ENCODE results near the gene PCDHB15.
"Not testable (repeated sequence)": the region's sequence is repeated elsewhere in the genome, so short reads cannot be mapped to it uniquely, and the experiment has no call there.

PCDHB15 gene

GRCh38 chr5:141245250-141245717 lies at the start of gene PCDHB15:
Gene PCDHB15, plus strand, starts transcription at chr5:141245395. Its CDS starts 184 bp downstream, at chr5:141245579.
- Histone ChIP-seq H3K9me3 (ENCODE audit: control insufficient read depth, low read length) (peaks cover 9% of the 10 kb centered on the region), H3K36me3 (ENCODE audit: control insufficient read depth, insufficient read depth, low read length) (no peaks in the 10 kb centered on the region)

GRCh38 chr5:141196363-141196762 lies 48.8 kb upstream of the PCDHB15 start:
- no peaks in the 10 kb centered on the region for H3K9me3 ChIP-seq (ENCODE audit: control insufficient read depth, low read length)
- H3K27me3 ChIP-seq (ENCODE audit: control insufficient read depth, insufficient read depth, low read length), result no peaks in the 10 kb centered on the region
- no peak overlapping the region for H3K4me3 ChIP-seq (ENCODE audit: low read length)
- no peak overlapping the region for H3K9ac ChIP-seq (ENCODE audit: low read length)
- H3K4me1 ChIP-seq (ENCODE audit: control insufficient read depth, insufficient read depth, low read length), result no peaks in the 10 kb centered on the region
- H3K36me3 ChIP-seq (ENCODE audit: control insufficient read depth, insufficient read depth, low read length), result no peaks in the 10 kb centered on the region

More at GRCh38 chr5:141245250-141245717, at the start of gene PCDHB15:
- H3K4me3 ChIP-seq (ENCODE audit: low read length), result no peak within 1 kb of the TSS
- no peaks in the 10 kb centered on the region for H3K27me3 ChIP-seq (ENCODE audit: control insufficient read depth, insufficient read depth, low read length)
- H3K4me1 ChIP-seq (ENCODE audit: control insufficient read depth, insufficient read depth, low read length), result no peaks in the 10 kb centered on the region
- no peak within 1 kb of the TSS for H3K9ac ChIP-seq (ENCODE audit: low read length)

- Histone ChIP-seq H3K27me3 (ENCODE audit: control insufficient read depth, insufficient read depth, low read length) (no peaks in the 10 kb centered on the region), H3K36me3 (ENCODE audit: control insufficient read depth, insufficient read depth, low read length) (no peaks in the 10 kb centered on the region), H3K4me3 (ENCODE audit: low read length) (no peak within 1 kb of the TSS), H3K9me3 (ENCODE audit: control insufficient read depth, low read length) (no peaks in the 10 kb centered on the region), H3K9ac (ENCODE audit: low read length) (no peak within 1 kb of the TSS), H3K4me1 (ENCODE audit: control insufficient read depth, insufficient read depth, low read length) (no peaks in the 10 kb centered on the region)
These were observed 45.6 kb upstream of the PCDHB15 start, which contains the start of gene PCDHB11 for GRCh38 chr5:141199359-141200235. Gene PCDHB11, plus strand, starts transcription at chr5:141199627. Its CDS starts 148 bp downstream, at chr5:141199775.

- not testable (repeated sequence) for H3K4me1 ChIP-seq (ENCODE audit: control insufficient read depth, insufficient read depth, low read length); H3K27me3 ChIP-seq (ENCODE audit: control insufficient read depth, insufficient read depth, low read length); H3K4me3 ChIP-seq (ENCODE audit: low read length); H3K36me3 ChIP-seq (ENCODE audit: control insufficient read depth, insufficient read depth, low read length); H3K9me3 ChIP-seq (ENCODE audit: control insufficient read depth, low read length); H3K9ac ChIP-seq (ENCODE audit: low read length)
These were observed 44.1 kb upstream of the PCDHB15 start for GRCh38 chr5:141201126-141201525.

GRCh38 chr5:141201646-141202045 lies 43.5 kb upstream of the PCDHB15 start:
- H3K27me3 ChIP-seq (ENCODE audit: control insufficient read depth, insufficient read depth, low read length); H3K9ac ChIP-seq (ENCODE audit: low read length); H3K36me3 ChIP-seq (ENCODE audit: control insufficient read depth, insufficient read depth, low read length); H3K4me1 ChIP-seq (ENCODE audit: control insufficient read depth, insufficient read depth, low read length); H3K9me3 ChIP-seq (ENCODE audit: control insufficient read depth, low read length); H3K4me3 ChIP-seq (ENCODE audit: low read length): not testable (repeated sequence)

GRCh38 chr5:141208478-141208877 lies 36.7 kb upstream of the PCDHB15 start, which contains the start of gene PCDHB12:
Gene PCDHB12, plus strand, starts transcription at chr5:141208719. Its CDS starts 189 bp downstream, at chr5:141208908.
- no peaks in the 10 kb centered on the region for H3K27me3 ChIP-seq (ENCODE audit: control insufficient read depth, insufficient read depth, low read length)
- no peaks in the 10 kb centered on the region for H3K9me3 ChIP-seq (ENCODE audit: control insufficient read depth, low read length)

GRCh38 chr5:141210281-141210680 lies 34.9 kb upstream of the PCDHB15 start:
- H3K9me3 ChIP-seq (ENCODE audit: control insufficient read depth, low read length); H3K9ac ChIP-seq (ENCODE audit: low read length); H3K27me3 ChIP-seq (ENCODE audit: control insufficient read depth, insufficient read depth, low read length); H3K36me3 ChIP-seq (ENCODE audit: control insufficient read depth, insufficient read depth, low read length); H3K4me3 ChIP-seq (ENCODE audit: low read length); H3K4me1 ChIP-seq (ENCODE audit: control insufficient read depth, insufficient read depth, low read length): not testable (repeated sequence)

More at GRCh38 chr5:141208478-141208877, 36.7 kb upstream of the PCDHB15 start, which contains the start of gene PCDHB12:
- H3K36me3 ChIP-seq (ENCODE audit: control insufficient read depth, insufficient read depth, low read length), result no peaks in the 10 kb centered on the region
- no peaks in the 10 kb centered on the region for H3K4me1 ChIP-seq (ENCODE audit: control insufficient read depth, insufficient read depth, low read length)
- H3K9ac ChIP-seq (ENCODE audit: low read length), result no peak within 1 kb of the TSS
- no peak within 1 kb of the TSS for H3K4me3 ChIP-seq (ENCODE audit: low read length)

- H3K9ac ChIP-seq (ENCODE audit: low read length); H3K27me3 ChIP-seq (ENCODE audit: control insufficient read depth, insufficient read depth, low read length); H3K36me3 ChIP-seq (ENCODE audit: control insufficient read depth, insufficient read depth, low read length); H3K4me1 ChIP-seq (ENCODE audit: control insufficient read depth, insufficient read depth, low read length); H3K9me3 ChIP-seq (ENCODE audit: control insufficient read depth, low read length); H3K4me3 ChIP-seq (ENCODE audit: low read length): not testable (repeated sequence)
These were observed 34.3 kb upstream of the PCDHB15 start for GRCh38 chr5:141210849-141211248.

- H3K27me3 ChIP-seq (ENCODE audit: control insufficient read depth, insufficient read depth, low read length); H3K9ac ChIP-seq (ENCODE audit: low read length); H3K9me3 ChIP-seq (ENCODE audit: control insufficient read depth, low read length); H3K4me3 ChIP-seq (ENCODE audit: low read length); H3K4me1 ChIP-seq (ENCODE audit: control insufficient read depth, insufficient read depth, low read length); H3K36me3 ChIP-seq (ENCODE audit: control insufficient read depth, insufficient read depth, low read length): not testable (repeated sequence)
These were observed 31.4 kb upstream of the PCDHB15 start, which contains the start of gene PCDHB13 for GRCh38 chr5:141213656-141214339. Gene PCDHB13, plus strand, starts transcription at chr5:141213919. Its CDS starts 205 bp downstream, at chr5:141214124.

- not testable (repeated sequence) for H3K9me3 ChIP-seq (ENCODE audit: control insufficient read depth, low read length); H3K36me3 ChIP-seq (ENCODE audit: control insufficient read depth, insufficient read depth, low read length); H3K4me1 ChIP-seq (ENCODE audit: control insufficient read depth, insufficient read depth, low read length); H3K27me3 ChIP-seq (ENCODE audit: control insufficient read depth, insufficient read depth, low read length); H3K4me3 ChIP-seq (ENCODE audit: low read length); H3K9ac ChIP-seq (ENCODE audit: low read length)
These were observed 30.6 kb upstream of the PCDHB15 start for GRCh38 chr5:141214583-141214982.

- H3K9ac ChIP-seq (ENCODE audit: low read length); H3K9me3 ChIP-seq (ENCODE audit: control insufficient read depth, low read length); H3K36me3 ChIP-seq (ENCODE audit: control insufficient read depth, insufficient read depth, low read length); H3K27me3 ChIP-seq (ENCODE audit: control insufficient read depth, insufficient read depth, low read length); H3K4me1 ChIP-seq (ENCODE audit: control insufficient read depth, insufficient read depth, low read length); H3K4me3 ChIP-seq (ENCODE audit: low read length): not testable (repeated sequence)
These were observed 29.7 kb upstream of the PCDHB15 start for GRCh38 chr5:141215504-141215903.

GRCh38 chr5:141216035-141216434 lies 29.2 kb upstream of the PCDHB15 start:
- not testable (repeated sequence) for H3K4me1 ChIP-seq (ENCODE audit: control insufficient read depth, insufficient read depth, low read length); H3K9me3 ChIP-seq (ENCODE audit: control insufficient read depth, low read length); H3K27me3 ChIP-seq (ENCODE audit: control insufficient read depth, insufficient read depth, low read length); H3K4me3 ChIP-seq (ENCODE audit: low read length); H3K9ac ChIP-seq (ENCODE audit: low read length); H3K36me3 ChIP-seq (ENCODE audit: control insufficient read depth, insufficient read depth, low read length)

All from mucosa of stomach (tissue), 1 donor.